HAP-1 (cell line): Measurements from ENCODE around the gene TMEM218.
"Not testable (repeated sequence)": the region's sequence is repeated elsewhere in the genome, so short reads cannot be mapped to it uniquely, and the experiment has no call there.

Source experiments
- DNase-seq, 2 experiments: peaks; one replicate each; pipeline ENCODE4 v3.0.0-alpha.2; 2016 to 2020; ENCODE audit warnings: low spot score in 2 of 2
- H3K27me3 ChIP-seq: fragments of 250-450 bp; sonication (Bioruptor Pico); 2 replicates; pipeline ENCODE4 v1.5.1; 2020; ENCODE audit warnings: low read depth, mild to moderate bottlenecking, moderate library complexity
- H3K36me3 ChIP-seq: fragments of 250-450 bp; sonication (Bioruptor Pico); replicated peaks from 2 replicates; pipeline ENCODE4 v1.5.1; 2020; ENCODE audit warnings: mild to moderate bottlenecking
- H3K4me1 ChIP-seq: fragments of 250-450 bp; sonication (Bioruptor Pico); 2 replicates; pipeline ENCODE4 v1.5.1; 2020; ENCODE audit warnings: mild to moderate bottlenecking
- H3K4me3 ChIP-seq: fragments of 250-450 bp; sonication (Bioruptor Pico); 2 replicates; pipeline ENCODE4 v1.5.1; 2020; ENCODE audit warnings: mild to moderate bottlenecking, moderate library complexity
- H3K9me3 ChIP-seq: fragments of 250-450 bp; sonication (Bioruptor Pico); 2 replicates; pipeline ENCODE4 v1.5.1; 2020; ENCODE audit warnings: mild to moderate bottlenecking, moderate library complexity
- in situ Hi-C: fragments of 300-500 bp; cut with MboI; formaldehyde crosslinking; loops from 3 replicates; pipeline ENCODE4 v1.14.3; 2020; ENCODE audit warnings: low sequenced_read_pairs, inconsistent platforms, mixed read lengths

Gene TMEM218

GRCh38 chr11:125091877-125092664 lies 19.4 kb downstream of the TMEM218 start:
- Histone ChIP-seq H3K4me1 (peaks cover 20% of the 10 kb centered on the region), H3K9me3 (no peaks in the 10 kb centered on the region), H3K27me3 (no peaks in the 10 kb centered on the region), H3K4me3 (no peak overlapping the region), H3K36me3 (peaks cover 7% of the 10 kb centered on the region)
- no peak for DNase-seq
- in situ Hi-C loops: loop anchor here (5.0 to 10.0 kb wide), 3 partner anchors 53 to 333 kb away; no protein-coding TSS in a partner anchor

- peaks cover 20% of the 10 kb centered on the region for H3K4me1 ChIP-seq
- DNase-seq: peak; percentile 76 to 79
- H3K9me3 ChIP-seq: no peaks in the 10 kb centered on the region
- no peak overlapping the region for H3K4me3 ChIP-seq
- H3K36me3 ChIP-seq: peaks cover 3% of the 10 kb centered on the region; the same call in 1 of the 2 replicates
- in situ Hi-C loops: loop anchor here (5.0 to 10.0 kb wide), 3 partner anchors 53 to 333 kb away; no protein-coding TSS in a partner anchor
- no peaks in the 10 kb centered on the region for H3K27me3 ChIP-seq
Measured at GRCh38 chr11:125091247-125091876, 20.1 kb downstream of the TMEM218 start.

DNA sequence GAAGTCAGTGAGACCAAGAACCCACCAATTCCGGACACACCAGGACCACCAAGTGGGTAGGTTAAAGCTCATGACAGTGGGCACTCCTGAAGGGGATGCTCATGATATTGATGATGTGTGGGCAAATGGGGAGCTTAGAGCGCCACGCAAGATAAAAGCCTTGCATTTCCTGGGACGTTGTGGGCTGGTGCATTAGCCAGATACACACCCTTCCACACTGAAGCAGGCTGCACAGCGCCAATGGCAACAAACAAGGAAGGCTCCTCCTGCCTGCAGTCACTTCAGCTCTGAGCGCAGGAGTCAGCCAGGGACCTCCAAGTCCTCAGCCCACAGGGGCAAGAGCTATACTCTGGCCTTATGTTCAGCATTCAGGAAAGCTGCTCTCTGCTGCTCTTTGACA lies 20.6 kb downstream of the TMEM218 start:
- no peaks in the 10 kb centered on the region for H3K9me3 ChIP-seq
- no peak overlapping the region for H3K4me3 ChIP-seq
- H3K36me3 ChIP-seq: 0 out of 2 replicates have a peak, but pooled peaks cover 1% of the 10 kb centered on the region
- H3K4me1 ChIP-seq: peaks cover 20% of the 10 kb centered on the region
- in situ Hi-C loops: loop anchor here (5.0 to 10.0 kb wide), 3 partner anchors 54 to 334 kb away; no protein-coding TSS in a partner anchor
- DNase-seq: no peak
- no peaks in the 10 kb centered on the region for H3K27me3 ChIP-seq

DNA sequence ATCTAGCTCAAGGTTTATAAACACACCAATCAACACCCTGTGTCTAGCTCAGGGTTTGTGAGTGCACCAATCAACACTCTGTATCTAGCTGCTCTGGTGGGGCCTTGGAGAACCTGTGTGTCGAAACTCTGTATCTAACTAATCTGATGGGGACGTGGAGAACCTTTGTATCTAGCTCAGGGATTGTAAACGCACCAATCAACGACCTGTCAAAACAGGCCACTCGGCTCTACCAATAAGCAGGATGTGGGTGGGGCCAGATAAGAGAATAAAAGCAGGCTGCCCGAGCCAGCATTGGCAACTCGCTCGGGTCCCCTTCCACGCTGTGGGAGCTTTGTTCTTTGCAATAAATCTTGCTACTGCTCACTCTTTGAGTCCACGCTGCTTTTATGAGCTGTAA lies 21.3 kb downstream of the TMEM218 start:
- not testable (repeated sequence) for H3K4me3 ChIP-seq, H3K9me3 ChIP-seq, H3K36me3 ChIP-seq, DNase-seq, H3K27me3 ChIP-seq
- H3K4me1 ChIP-seq: peaks cover 13% of the 10 kb centered on the region
- in situ Hi-C loops: loop anchor here (5.0 to 10.0 kb wide), 3 partner anchors 55 to 335 kb away; no protein-coding TSS in a partner anchor

DNA sequence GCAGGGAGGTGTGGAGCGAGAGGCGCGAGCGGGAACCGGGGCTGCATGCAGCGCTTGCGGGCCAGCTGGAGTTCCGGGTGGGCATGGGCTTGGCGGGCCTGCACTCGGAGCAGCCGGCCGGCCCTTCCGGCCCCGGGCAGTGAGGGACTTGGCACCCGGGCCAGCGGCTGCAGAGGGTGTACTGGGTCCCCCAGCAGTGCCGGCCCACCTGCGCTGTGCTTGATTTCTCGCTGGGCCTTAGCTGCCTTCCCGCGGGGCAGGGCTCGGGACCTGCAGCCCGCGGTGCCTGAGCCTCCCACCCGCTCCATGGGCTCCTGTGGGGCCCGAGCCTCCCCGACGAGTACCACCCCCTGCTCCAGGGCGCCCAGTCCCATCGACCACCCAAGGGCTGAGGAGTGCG lies 21.9 kb downstream of the TMEM218 start:
- H3K4me1 ChIP-seq, H3K4me3 ChIP-seq, H3K27me3 ChIP-seq, DNase-seq, in situ Hi-C loops, H3K9me3 ChIP-seq, H3K36me3 ChIP-seq: not testable (repeated sequence)

- in situ Hi-C loops: no loop called here
- Histone ChIP-seq H3K4me3 (no peak overlapping the region), H3K27me3 (no peaks in the 10 kb centered on the region), H3K4me1 (peaks cover 4% of the 10 kb centered on the region; the same call in 1 of the 2 replicates), H3K9me3 (no peaks in the 10 kb centered on the region), H3K36me3 (no peaks in the 10 kb centered on the region)
- DNase-seq: no peak
Measured at GRCh38 chr11:125088576-125089455, 22.6 kb downstream of the TMEM218 start.

DNA sequence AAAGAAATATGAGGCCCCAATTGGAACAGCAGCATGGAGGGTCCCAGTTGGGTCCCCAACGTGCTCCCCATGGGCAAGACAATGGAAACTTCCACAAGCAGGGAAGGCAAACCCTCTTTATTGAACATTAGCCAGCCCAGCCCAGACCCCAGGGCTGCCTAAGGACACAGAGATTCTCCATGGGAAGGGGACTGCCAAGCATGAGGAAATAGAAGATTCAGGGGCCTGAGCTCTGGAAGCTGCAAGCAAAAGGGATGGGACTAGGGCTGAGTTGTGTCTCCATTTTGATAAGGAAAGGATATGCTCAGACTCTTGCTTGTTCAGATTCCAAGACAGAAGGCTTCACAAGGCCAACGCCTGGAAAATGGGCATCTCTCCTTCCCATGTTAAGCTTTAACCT lies 23.3 kb downstream of the TMEM218 start:
- in situ Hi-C loops: no loop called here
- H3K4me3 ChIP-seq: no peak overlapping the region

DNA sequence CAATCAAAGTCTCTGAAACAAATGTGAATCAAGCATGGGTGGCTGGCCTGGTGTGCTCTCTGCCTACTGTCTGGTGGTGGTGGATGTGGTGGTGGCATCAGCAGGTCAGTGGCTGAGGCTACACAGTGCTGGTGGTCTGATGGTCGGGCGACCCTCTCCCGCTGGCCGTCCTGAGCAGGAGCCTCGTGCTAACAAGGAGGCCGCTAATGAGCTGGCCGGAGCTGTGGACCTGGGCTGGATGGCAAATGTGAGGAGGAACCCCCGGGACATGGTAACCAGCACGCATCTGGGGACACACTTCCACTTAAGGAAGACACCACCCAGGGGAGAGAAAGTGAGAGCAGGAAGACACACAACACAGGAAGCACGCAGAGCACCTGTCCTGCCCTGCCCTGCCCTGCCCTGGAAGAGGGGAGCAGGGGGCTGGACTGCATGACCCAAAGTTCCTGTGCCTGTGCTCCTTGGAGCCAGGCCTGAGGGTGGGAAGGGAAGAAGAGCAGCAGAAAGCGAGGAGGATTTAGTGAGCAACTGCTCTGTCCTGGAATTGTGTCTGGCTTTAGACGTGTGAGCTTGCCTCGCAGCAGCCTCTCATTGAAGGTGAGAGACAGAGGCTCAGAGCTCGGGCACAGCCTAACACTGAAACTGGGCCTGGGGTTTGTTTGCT lies 24.7 kb downstream of the TMEM218 start:
- Histone ChIP-seq H3K9me3 (no peaks in the 10 kb centered on the region), H3K4me1 (peaks cover 4% of the 10 kb centered on the region; the same call in 1 of the 2 replicates), H3K4me3 (no peak overlapping the region), H3K27me3 (no peaks in the 10 kb centered on the region), H3K36me3 (no peaks in the 10 kb centered on the region)
- no peak for DNase-seq
- in situ Hi-C loops: no loop called here

More for the DNA sequence above, 23.3 kb downstream of the TMEM218 start:
- Histone ChIP-seq H3K36me3 (no peaks in the 10 kb centered on the region), H3K9me3 (no peaks in the 10 kb centered on the region), H3K27me3 (no peaks in the 10 kb centered on the region), H3K4me1 (peaks cover 4% of the 10 kb centered on the region; the same call in 1 of the 2 replicates)
- DNase-seq: no peak

DNA sequence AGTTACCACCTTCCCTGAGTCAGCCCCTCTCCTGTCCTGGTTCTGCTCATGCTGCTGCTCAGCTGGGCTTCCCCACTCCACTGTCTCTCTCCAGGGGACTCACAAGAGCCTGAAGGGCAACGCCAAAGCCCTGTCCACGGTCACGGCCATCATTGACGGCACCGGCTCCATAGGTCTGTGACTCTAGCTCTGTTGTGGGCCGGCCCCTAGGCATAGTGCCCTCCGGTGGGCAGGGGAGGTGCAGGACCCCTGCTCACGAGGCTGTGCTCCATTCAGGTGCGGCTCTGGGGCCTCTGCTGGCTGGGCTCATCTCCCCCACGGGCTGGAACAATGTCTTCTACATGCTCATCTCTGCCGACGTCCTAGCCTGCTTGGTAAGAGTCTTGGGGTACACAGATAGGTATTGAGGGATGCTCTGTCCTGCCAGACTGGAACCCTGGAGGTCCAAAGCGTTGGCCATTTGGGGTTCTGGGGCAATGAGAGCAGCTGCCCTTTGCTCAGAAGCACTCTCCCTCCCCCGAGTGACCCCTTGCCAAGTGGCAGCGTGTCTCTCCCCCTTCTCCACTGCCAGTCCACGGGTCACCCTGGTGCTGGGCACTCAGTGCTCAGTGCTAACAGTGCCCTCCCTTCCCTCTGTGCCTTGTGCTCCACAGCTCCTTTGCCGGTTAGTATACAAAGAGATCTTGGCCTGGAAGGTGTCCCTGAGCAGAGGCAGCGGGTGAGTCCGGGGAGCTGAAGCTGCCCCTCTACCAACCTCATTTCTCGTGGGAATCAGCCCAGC lies 25.9 kb downstream of the TMEM218 start:
- in situ Hi-C loops: no loop called here
- H3K9me3 ChIP-seq: no peaks in the 10 kb centered on the region
- no peaks in the 10 kb centered on the region for H3K36me3 ChIP-seq
- no peaks in the 10 kb centered on the region for H3K4me1 ChIP-seq
- no peaks in the 10 kb centered on the region for H3K27me3 ChIP-seq
- no peak for DNase-seq
- H3K4me3 ChIP-seq: no peak overlapping the region

GRCh38 chr11:125084761-125085231 lies 26.6 kb downstream of the TMEM218 start:
- Histone ChIP-seq H3K36me3 (no peaks in the 10 kb centered on the region), H3K4me1 (no peaks in the 10 kb centered on the region), H3K27me3 (no peaks in the 10 kb centered on the region), H3K9me3 (no peaks in the 10 kb centered on the region), H3K4me3 (no peak overlapping the region)
- in situ Hi-C loops: no loop called here
- no peak for DNase-seq

- Histone ChIP-seq H3K4me3 (no peak overlapping the region), H3K27me3 (no peaks in the 10 kb centered on the region), H3K4me1 (no peaks in the 10 kb centered on the region), H3K36me3 (no peaks in the 10 kb centered on the region), H3K9me3 (no peaks in the 10 kb centered on the region)
- in situ Hi-C loops: no loop called here
- no peak for DNase-seq
Measured at GRCh38 chr11:125084057-125084416, 27.4 kb downstream of the TMEM218 start.

DNA sequence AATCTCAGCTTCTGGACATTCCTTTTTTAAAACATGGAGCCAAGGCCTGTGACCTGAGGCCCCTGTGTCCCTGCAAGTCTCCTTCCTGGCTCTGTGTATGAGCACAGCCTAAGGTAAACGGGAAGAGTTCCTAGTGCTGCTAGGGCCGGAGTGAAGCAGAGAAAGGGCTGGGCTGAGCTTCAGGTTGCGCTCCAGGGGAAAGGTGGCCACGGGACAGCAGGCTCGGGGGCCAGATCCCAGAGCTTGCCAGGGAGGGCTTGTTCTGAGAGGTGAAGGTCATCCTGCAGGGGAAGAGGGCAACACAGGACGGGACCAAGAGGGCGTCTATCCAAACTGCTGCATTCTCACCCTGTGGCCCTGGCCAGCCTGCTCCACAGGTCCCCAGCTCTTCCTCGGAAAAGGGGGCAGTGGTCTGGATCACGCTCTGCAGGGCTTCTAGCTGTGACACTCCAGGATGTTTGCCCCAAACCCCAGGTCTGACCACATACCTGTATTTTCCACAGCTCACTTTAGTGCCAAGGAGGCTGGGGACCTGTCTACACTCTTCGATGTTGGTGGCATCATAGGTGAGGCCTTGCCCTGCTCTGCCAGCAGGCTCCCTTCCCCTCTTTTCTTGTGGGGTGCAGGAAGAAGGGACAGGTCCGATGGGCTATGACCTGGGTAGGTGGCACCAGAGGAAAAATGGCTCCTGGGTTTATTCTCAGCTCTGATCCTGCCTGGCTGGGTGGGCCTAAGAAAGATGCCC lies 27.9 kb downstream of the TMEM218 start:
- no peak for DNase-seq
- Histone ChIP-seq H3K27me3 (no peaks in the 10 kb centered on the region), H3K9me3 (no peaks in the 10 kb centered on the region), H3K4me1 (no peaks in the 10 kb centered on the region), H3K36me3 (no peaks in the 10 kb centered on the region), H3K4me3 (no peak overlapping the region)
- in situ Hi-C loops: no loop called here
